IMR-90 (cell line): Measurements from ENCODE around the gene OTOA. TPM values are rescaled to one million over a fixed set of nuclear protein-coding genes. Genes with fewer than 3 reads are reported as not detected.

ENCODE experiments used
- ATAC-seq: fragments of 200-7000 bp; cut with Tn5 transposase; 2 replicates; pipeline ENCODE4 v1.9.1; 2020; ENCODE audit warnings: low read depth, mild to moderate bottlenecking, moderate library complexity
- BruUV-seq: library from RNA; stranded (reverse); fragments of 400-500 nt; replicated peaks from 2 replicates; lab custom pipeline; 2021; lab: Mats Ljungman, UMichigan
- CTCF ChIA-PET: fragments of 300-600 bp; formaldehyde crosslinking; extraction: SDS; loops from one replicate; lab custom pipeline; 2021; ENCODE audit warnings: antibody characterized with exemption; lab: Yijun Ruan, JAX
- POLR2A ChIA-PET: fragments of 300-600 bp; sonication (Branson Sonifier 250); formaldehyde crosslinking; loops from one replicate; lab custom pipeline; 2022; ENCODE audit warnings: antibody characterized with exemption; ENCODE audit not compliant: unreplicated experiment; lab: Charles Lee
- DNase-seq: peaks from one replicate; pipeline ENCODE4 v3.0.0; 2013
- H2AFZ ChIP-seq: replicated peaks from 2 replicates; pipeline ENCODE3; 2013; ENCODE audit warnings: low read length, mild to moderate bottlenecking; ENCODE audit not compliant: poor library complexity
- H2AK5ac ChIP-seq: 2 replicates; pipeline ENCODE4 v1.6.1; 2013; ENCODE audit warnings: low read depth, low read length, inconsistent platforms
- H2AK9ac ChIP-seq: replicated peaks from 2 replicates; pipeline ENCODE3; 2013; ENCODE audit warnings: mild to moderate bottlenecking, low read depth, low read length, moderate library complexity; ENCODE audit not compliant: poor library complexity
- H2BK120ac ChIP-seq: 2 replicates; pipeline ENCODE4 v1.6.1; 2013; ENCODE audit warnings: low read depth, low read length, inconsistent platforms
- H2BK15ac ChIP-seq: 3 replicates; pipeline ENCODE4 v1.6.1; 2013; ENCODE audit warnings: low read depth, low read length, inconsistent platforms
- H2BK20ac ChIP-seq: 2 replicates; pipeline ENCODE4 v1.6.1; 2013; ENCODE audit warnings: low read depth, mild to moderate bottlenecking, inconsistent platforms, low read length, moderate library complexity
- H2BK5ac ChIP-seq: 2 replicates; pipeline ENCODE4 v1.6.1; 2013; ENCODE audit warnings: mild to moderate bottlenecking, low read depth, low read length, inconsistent platforms; ENCODE audit not compliant: poor library complexity, severe bottlenecking
- H3K14ac ChIP-seq: replicated peaks from 2 replicates; pipeline ENCODE4 v1.6.1; 2013; ENCODE audit warnings: low read depth, low read length, inconsistent platforms
- H3K18ac ChIP-seq: 2 replicates; pipeline ENCODE4 v1.6.1; 2013; ENCODE audit warnings: low read depth, low read length, control low read depth
- H3K23ac ChIP-seq: 2 replicates; pipeline ENCODE4 v1.6.1; 2013; ENCODE audit warnings: low read depth, low read length, inconsistent platforms
- H3K27ac ChIP-seq: 2 replicates; pipeline ENCODE4 v1.5.1; 2013; ENCODE audit warnings: mild to moderate bottlenecking, control low read depth, low read length; ENCODE audit not compliant: insufficient read depth
- H3K27me3 ChIP-seq: 2 replicates; pipeline ENCODE4 v1.6.1; 2013; ENCODE audit warnings: low read length; ENCODE audit not compliant: control insufficient read depth, insufficient read depth
- H3K36me3 ChIP-seq: 2 replicates; pipeline ENCODE4 v1.6.1; 2013; ENCODE audit warnings: low read length, mixed read lengths; ENCODE audit not compliant: control insufficient read depth, insufficient read depth
- H3K4ac ChIP-seq: 2 replicates; pipeline ENCODE4 v1.6.1; 2013; ENCODE audit warnings: low read depth, low read length, inconsistent platforms
- H3K4me1 ChIP-seq: 2 replicates; pipeline ENCODE4 v1.6.1; 2013; ENCODE audit warnings: low read length, mixed read lengths; ENCODE audit not compliant: control insufficient read depth, insufficient read depth
- H3K4me2 ChIP-seq: 2 replicates; pipeline ENCODE4 v1.6.1; 2013; ENCODE audit warnings: low read depth, mild to moderate bottlenecking, control low read depth, low read length, moderate library complexity
- H3K4me3 ChIP-seq: 2 replicates; pipeline ENCODE4 v1.5.1; 2013; ENCODE audit warnings: low read depth, mild to moderate bottlenecking, control low read depth, low read length, moderate library complexity; ENCODE audit not compliant: insufficient read depth
- H3K56ac ChIP-seq: 2 replicates; pipeline ENCODE4 v1.6.1; 2013; ENCODE audit warnings: low read length, inconsistent platforms; ENCODE audit not compliant: insufficient read depth; ENCODE audit errors: extremely low read depth
- H3K79me1 ChIP-seq, 2 experiments: 2 replicates each; pipeline ENCODE4 v1.6.1; 2013; ENCODE audit warnings: low read length in 2 of 2, inconsistent platforms in 1 of 2, low read depth in 1 of 2
- H3K9ac ChIP-seq: 2 replicates; pipeline ENCODE4 v1.6.1; 2013; ENCODE audit warnings: low read depth, low read length, control low read depth
- H3K9me1 ChIP-seq: 2 replicates; pipeline ENCODE4 v1.6.1; 2013; ENCODE audit warnings: low read length, inconsistent platforms; ENCODE audit not compliant: insufficient read depth
- H3K9me3 ChIP-seq: 2 replicates; pipeline ENCODE4 v1.6.1; 2013; ENCODE audit warnings: low read length; ENCODE audit not compliant: control insufficient read depth, insufficient read depth
- H4K20me1 ChIP-seq: 2 replicates; pipeline ENCODE4 v1.6.1; 2013; ENCODE audit warnings: low read length, inconsistent platforms; ENCODE audit not compliant: insufficient read depth
- H4K5ac ChIP-seq: 2 replicates; pipeline ENCODE4 v1.6.1; 2013; ENCODE audit warnings: mild to moderate bottlenecking, low read depth, low read length, control low read depth
- H4K8ac ChIP-seq, 2 experiments: 2 replicates each; pipeline ENCODE4 v1.6.1; 2013; ENCODE audit warnings: low read depth in 2 of 2, low read length in 2 of 2, control low read depth in 1 of 2, inconsistent platforms in 1 of 2
- H4K91ac ChIP-seq: 2 replicates; pipeline ENCODE4 v1.6.1; 2013; ENCODE audit warnings: low read depth, low read length, inconsistent platforms; ENCODE audit not compliant: insufficient read depth
- BHLHE40 ChIP-seq: fragments of 150-350 bp; IDR thresholded peaks from 2 replicates; pipeline ENCODE4 v1.6.1; 2016; ENCODE audit warnings: mild to moderate bottlenecking, low read depth, low read length
- CEBPB ChIP-seq: IDR thresholded peaks from 2 replicates; pipeline ENCODE4 v1.6.1; 2012; ENCODE audit warnings: low read depth, low read length, improper control_type of control experiment
- CHD1 ChIP-seq: IDR thresholded peaks from 2 replicates; pipeline ENCODE4 v1.6.1; 2012; ENCODE audit warnings: low read depth, low read length, improper control_type of control experiment
- FOS ChIP-seq: fragments of 150-350 bp; IDR thresholded peaks from 2 replicates; pipeline ENCODE4 v1.6.1; 2016; ENCODE audit warnings: low read depth, low read length
- MAFK ChIP-seq: IDR thresholded peaks from 2 replicates; pipeline ENCODE4 v1.6.1; 2012; ENCODE audit warnings: low read depth, low read length, improper control_type of control experiment
- MAZ ChIP-seq: IDR thresholded peaks from 2 replicates; pipeline ENCODE4 v1.6.1; 2012; ENCODE audit warnings: low read depth, mild to moderate bottlenecking, low read length, improper control_type of control experiment, moderate library complexity, borderline replicate concordance
- MXI1 ChIP-seq: IDR thresholded peaks from 2 replicates; pipeline ENCODE4 v1.6.1; 2012; ENCODE audit warnings: low read depth, mild to moderate bottlenecking, low read length, moderate library complexity, borderline replicate concordance
- NFE2L2 ChIP-seq: fragments of 150-350 bp; IDR thresholded peaks from 2 replicates; pipeline ENCODE4 v1.6.1; 2016; ENCODE audit warnings: low read depth, mild to moderate bottlenecking, low read length
- POLR2A ChIP-seq: IDR thresholded peaks from 2 replicates; pipeline ENCODE4 v1.6.1; 2012; ENCODE audit warnings: mild to moderate bottlenecking, low read depth, low read length
- RAD21 ChIP-seq: IDR thresholded peaks from 2 replicates; pipeline ENCODE4 v1.6.1; 2012; ENCODE audit warnings: low read length, improper control_type of control experiment
- RCOR1 ChIP-seq: IDR thresholded peaks from 2 replicates; pipeline ENCODE4 v1.6.1; 2012; ENCODE audit warnings: mild to moderate bottlenecking, low read length, improper control_type of control experiment; ENCODE audit not compliant: insufficient replicate concordance
- RFX5 ChIP-seq: IDR thresholded peaks from 2 replicates; pipeline ENCODE4 v1.8.0; 2012; ENCODE audit warnings: low read depth, mild to moderate bottlenecking, low read length, moderate library complexity
- SMC3 ChIP-seq: fragments of 150-350 bp; IDR thresholded peaks from 2 replicates; pipeline ENCODE4 v1.6.1; 2016; ENCODE audit warnings: low read depth, mild to moderate bottlenecking, antibody characterized with exemption, low read length, moderate library complexity
- WGBS, 2 experiments: methylation state at CpG; one replicate each; pipeline versions ENCODE4 v1.1.5 to v1.1.7; 2013; ENCODE audit warnings: missing lambda C conversion rate in 2 of 2; ENCODE audit not compliant: insufficient read length in 1 of 2; ENCODE audit errors: extremely low coverage in 2 of 2; 5-methylcytosine and 5-hydroxymethylcytosine counted together
- dilution Hi-C: fragments of 300-500 bp; cut with HindIII; formaldehyde crosslinking; loops from one replicate; pipeline ENCODE4 v1.14.3; 2018; ENCODE audit warnings: low sequenced_read_pairs; ENCODE audit not compliant: unreplicated experiment
- in situ Hi-C: fragments of 300-500 bp; cut with MboI; formaldehyde crosslinking; loops from 3 replicates; pipeline ENCODE4 v1.14.3; 2019; ENCODE audit warnings: low sequenced_read_pairs, inconsistent platforms, mixed read lengths
- intact Hi-C: fragments of 100-400 bp; cut with micrococcal nuclease; formaldehyde crosslinking; loops from 2 replicates; pipeline ENCODE4 v1.10.0; 2022
- polyA plus RNA-seq, 3 experiments: library from polyadenylated mRNA; depleted of rRNA; stranded (reverse); fragments of >200 nt; gene quantifications; 2 replicates each; pipeline ENCODE4 v1.2.3, GENCODE V29; 2012; ENCODE audit warnings: low replicate concordance in 1 of 3
- total RNA-seq: library from RNA; depleted of rRNA; stranded (reverse); fragments of >200 nt; gene quantifications from 2 replicates; pipeline ENCODE4 v1.2.3, GENCODE V29; 2012
- TF ChIP-seq, protein P1 (sequence below): fragments of 150-350 bp; IDR thresholded peaks from 2 replicates; pipeline ENCODE4 v1.6.1; 2016; ENCODE audit warnings: low read depth, mild to moderate bottlenecking, low read length, moderate library complexity, borderline replicate concordance
- TF ChIP-seq, protein P2 (sequence below): fragments of 150-350 bp; IDR thresholded peaks from 2 replicates; pipeline ENCODE4 v1.6.1; 2017; ENCODE audit warnings: mild to moderate bottlenecking, antibody characterized with exemption, low read length, low read depth

Gene OTOA
- total and polyA plus RNA-seq, 2 of the 4 experiments (the other 2 are of a cell fraction): 0.02 TPM; not detected in 1

DNA sequence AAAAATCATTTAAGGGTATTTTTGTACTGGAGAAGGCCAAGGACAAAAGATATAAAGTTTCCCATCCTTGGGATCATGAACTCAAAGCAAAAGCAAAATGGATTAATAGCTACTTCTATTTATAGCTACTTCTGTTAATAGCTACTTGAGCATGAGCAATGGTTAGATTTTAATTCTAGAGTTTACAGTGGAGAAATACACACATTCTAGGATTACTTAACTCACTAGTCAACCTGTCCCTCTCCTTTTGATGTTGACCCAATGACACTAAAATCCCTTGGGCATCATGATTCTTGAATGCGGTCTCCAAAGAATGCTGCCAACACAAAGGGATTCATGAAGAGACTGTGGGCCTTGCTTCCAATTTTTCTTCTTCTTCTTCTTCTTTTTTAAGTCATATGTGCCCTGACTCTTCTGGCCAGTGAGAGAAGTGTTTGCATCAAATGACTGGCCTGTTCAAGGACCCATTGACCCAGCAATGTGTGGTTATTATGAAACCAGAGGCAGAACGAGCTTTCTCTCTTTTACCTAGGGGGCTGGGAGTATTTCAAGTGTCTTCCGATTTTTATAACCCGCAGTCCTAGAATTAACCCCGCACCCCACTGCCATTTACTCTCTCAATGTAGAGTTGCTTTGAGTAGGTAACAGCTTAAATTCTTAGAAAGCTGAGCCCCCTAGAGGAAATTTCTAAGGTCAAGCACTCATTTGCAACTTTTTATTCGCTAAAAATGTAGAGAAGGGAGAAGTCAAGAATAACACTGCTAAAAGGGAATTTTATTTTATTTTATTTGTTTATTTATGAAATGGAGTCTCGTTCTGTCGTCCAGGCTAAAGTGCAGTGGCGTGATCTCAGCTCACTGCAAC is 34.6 kb downstream of the OTOA start:
- BruUV-seq: no TSS peak
- no peaks in the 10 kb centered on the region for H3K9me1 ChIP-seq
- intact Hi-C loops: no loop called here
- H3K23ac ChIP-seq: no peak overlapping the region
- H2AFZ ChIP-seq: no peak overlapping the region
- H3K9me3 ChIP-seq: no peaks in the 10 kb centered on the region
- no peaks in the 10 kb centered on the region for H3K36me3 ChIP-seq
- no peak overlapping the region for H2AK5ac ChIP-seq
- H3K18ac ChIP-seq: no peak overlapping the region
- H3K56ac ChIP-seq: no peak overlapping the region
- peaks cover 1% of the 10 kb centered on the region; the same call in 1 of the 2 replicates for H3K27me3 ChIP-seq
- H4K20me1 ChIP-seq: no peaks in the 10 kb centered on the region
- no peak overlapping the region for H2BK5ac ChIP-seq
- H2BK15ac ChIP-seq: no peak overlapping the region
- no peak overlapping the region for H2BK120ac ChIP-seq
- no peak overlapping the region for H3K4ac ChIP-seq
- ChIA-PET CTCF (interaction anchor here (0.6 kb wide), 1 partner anchor 41 kb away, joined by 4 read pairs; no protein-coding TSS in a partner anchor), POLR2A (no interaction called here)
- no peak overlapping the region for H3K4me2 ChIP-seq
- no peak overlapping the region for H4K8ac ChIP-seq
- H3K27ac ChIP-seq: no peak overlapping the region
- H3K79me1 ChIP-seq: no peaks in the 10 kb centered on the region
- H3K4me3 ChIP-seq: no peak overlapping the region
- dilution Hi-C loops: no loop called here
- in situ Hi-C loops: no loop called here
- H3K9ac ChIP-seq: no peak overlapping the region
- no peak overlapping the region for H4K5ac ChIP-seq
- H3K14ac ChIP-seq: no peak overlapping the region
- H3K4me1 ChIP-seq: no peaks in the 10 kb centered on the region
- ATAC-seq (no peak), DNase-seq (no peak)
- no peak overlapping the region for H2BK20ac ChIP-seq
- H4K91ac ChIP-seq: no peak overlapping the region
- no peak overlapping the region for H2AK9ac ChIP-seq
- WGBS, 2 experiments: no CpG with 5 or more reads among the region's 9 CpGs
- TF ChIP-seq MAZ: no peak
- TF ChIP-seq, protein P1, sequence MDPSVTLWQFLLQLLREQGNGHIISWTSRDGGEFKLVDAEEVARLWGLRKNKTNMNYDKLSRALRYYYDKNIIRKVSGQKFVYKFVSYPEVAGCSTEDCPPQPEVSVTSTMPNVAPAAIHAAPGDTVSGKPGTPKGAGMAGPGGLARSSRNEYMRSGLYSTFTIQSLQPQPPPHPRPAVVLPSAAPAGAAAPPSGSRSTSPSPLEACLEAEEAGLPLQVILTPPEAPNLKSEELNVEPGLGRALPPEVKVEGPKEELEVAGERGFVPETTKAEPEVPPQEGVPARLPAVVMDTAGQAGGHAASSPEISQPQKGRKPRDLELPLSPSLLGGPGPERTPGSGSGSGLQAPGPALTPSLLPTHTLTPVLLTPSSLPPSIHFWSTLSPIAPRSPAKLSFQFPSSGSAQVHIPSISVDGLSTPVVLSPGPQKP: no peak
- TF ChIP-seq MXI1: no peak
- TF ChIP-seq RCOR1: no peak
- no peak for TF ChIP-seq MAFK
- no peak for TF ChIP-seq POLR2A
- TF ChIP-seq, protein P2, sequence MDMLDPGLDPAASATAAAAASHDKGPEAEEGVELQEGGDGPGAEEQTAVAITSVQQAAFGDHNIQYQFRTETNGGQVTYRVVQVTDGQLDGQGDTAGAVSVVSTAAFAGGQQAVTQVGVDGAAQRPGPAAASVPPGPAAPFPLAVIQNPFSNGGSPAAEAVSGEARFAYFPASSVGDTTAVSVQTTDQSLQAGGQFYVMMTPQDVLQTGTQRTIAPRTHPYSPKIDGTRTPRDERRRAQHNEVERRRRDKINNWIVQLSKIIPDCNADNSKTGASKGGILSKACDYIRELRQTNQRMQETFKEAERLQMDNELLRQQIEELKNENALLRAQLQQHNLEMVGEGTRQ: no peak
- no peak for TF ChIP-seq RFX5
- no peak for TF ChIP-seq CHD1
- no peak for TF ChIP-seq CEBPB
- no peak for TF ChIP-seq SMC3
- TF ChIP-seq RAD21: no peak
- no peak for TF ChIP-seq NFE2L2
- TF ChIP-seq BHLHE40: no peak
- no peak for TF ChIP-seq FOS
